Measurements from ENCODE around the gene SCP2D1. TPM values are rescaled to one million over a fixed set of nuclear protein-coding genes. Genes with fewer than 3 reads are reported as not detected.

SCP2D1 gene
- total RNA-seq, result not detected
- total RNA-seq (2013), result not detected

- DNase-seq (no peak), ATAC-seq (no peak)
- no peaks in the 10 kb centered on the region for H3K9me3 Mint-ChIP-seq
- intact Hi-C loops (cut with micrococcal nuclease), result no loop called here
- Histone ChIP-seq H3K4me1 (ENCODE audit: control insufficient read depth, insufficient read depth, low read length) (no peaks in the 10 kb centered on the region), H3K27me3 (ENCODE audit: control insufficient read depth, insufficient read depth, low read length) (no peaks in the 10 kb centered on the region), H3K9me3 (ENCODE audit: control insufficient read depth, insufficient read depth, low read length) (no peaks in the 10 kb centered on the region), H3K36me3 (ENCODE audit: control insufficient read depth, insufficient read depth, low read length) (no peaks in the 10 kb centered on the region), H3K27ac (ENCODE audit: low read length) (no peak within 1 kb of the TSS), H3K4me3 (ENCODE audit: low read length) (no peak within 1 kb of the TSS)
- H3K4me3 Mint-ChIP-seq, result no peak within 1 kb of the TSS
- H3K27ac Mint-ChIP-seq, result no peak within 1 kb of the TSS
- no peaks in the 10 kb centered on the region for H3K4me1 Mint-ChIP-seq
- no peak for TF ChIP-seq CTCF (IDR thresholded peaks at IDR 0.05)
- peaks cover 2 to 17% of the 10 kb centered on the region in 2 donors for H3K27me3 Mint-ChIP-seq (ENCODE audit: low read depth in 2 of 2)
- H3K36me3 Mint-ChIP-seq, result no peaks in the 10 kb centered on the region
- 79% methylated on average over 3 of the region's 3 CpGs for WGBS (ENCODE audit: insufficient coverage)
Measured at GRCh38 chr20:18813483-18813882, at the start of gene SCP2D1. Gene SCP2D1, plus strand, starts transcription at chr20:18813783. Its CDS starts 33 bp downstream, at chr20:18813816.

- H3K4me3 Mint-ChIP-seq, result no peak overlapping the region
- no peaks in the 10 kb centered on the region for H3K4me1 Mint-ChIP-seq
- H3K36me3 Mint-ChIP-seq, result no peaks in the 10 kb centered on the region
- DNase-seq (no peak), ATAC-seq (no peak)
- H3K27me3 Mint-ChIP-seq (ENCODE audit: low read depth in 2 of 2), result peaks cover 13 to 20% of the 10 kb centered on the region in 2 donors
- Histone ChIP-seq H3K4me3 (ENCODE audit: low read length) (no peak overlapping the region), H3K27me3 (ENCODE audit: control insufficient read depth, insufficient read depth, low read length) (no peaks in the 10 kb centered on the region), H3K36me3 (ENCODE audit: control insufficient read depth, insufficient read depth, low read length) (no peaks in the 10 kb centered on the region), H3K27ac (ENCODE audit: low read length) (no peak overlapping the region), H3K9me3 (ENCODE audit: control insufficient read depth, insufficient read depth, low read length) (no peaks in the 10 kb centered on the region), H3K4me1 (ENCODE audit: control insufficient read depth, insufficient read depth, low read length) (no peaks in the 10 kb centered on the region)
- H3K9me3 Mint-ChIP-seq, result no peaks in the 10 kb centered on the region
- no peak overlapping the region for H3K27ac Mint-ChIP-seq
- TF ChIP-seq CTCF (IDR thresholded peaks at IDR 0.05), result no peak
- intact Hi-C loops (cut with micrococcal nuclease), result no loop called here
- 56% methylated on average over 5 of the region's 5 CpGs for WGBS (ENCODE audit: insufficient coverage)
Measured at GRCh38 chr20:18767676-18768075, 45.9 kb upstream of the SCP2D1 start.

GRCh38 chr20:18773566-18773965, 40.0 kb upstream of the SCP2D1 start:
- no peaks in the 10 kb centered on the region for H3K9me3 Mint-ChIP-seq
- no peaks in the 10 kb centered on the region for H3K9me3 ChIP-seq (ENCODE audit: control insufficient read depth, insufficient read depth, low read length)
- no peaks in the 10 kb centered on the region for H3K4me1 Mint-ChIP-seq
- H3K4me1 ChIP-seq (ENCODE audit: control insufficient read depth, insufficient read depth, low read length), result no peaks in the 10 kb centered on the region
- H3K27me3 Mint-ChIP-seq (ENCODE audit: low read depth in 2 of 2), result peaks cover 25 to 40% of the 10 kb centered on the region in 2 donors
- WGBS (ENCODE audit: insufficient coverage), result 100% methylated on average over 1 of the region's 1 CpG
- no peak overlapping the region for H3K27ac ChIP-seq (ENCODE audit: low read length)
- H3K4me3 ChIP-seq (ENCODE audit: low read length), result no peak overlapping the region
- ATAC-seq (no peak), DNase-seq (no peak)
- H3K36me3 Mint-ChIP-seq, result no peaks in the 10 kb centered on the region
- no peaks in the 10 kb centered on the region for H3K27me3 ChIP-seq (ENCODE audit: control insufficient read depth, insufficient read depth, low read length)
- intact Hi-C loops (cut with micrococcal nuclease), result no loop called here
- TF ChIP-seq CTCF (IDR thresholded peaks at IDR 0.05), result no peak
- H3K27ac Mint-ChIP-seq, result no peak overlapping the region
- no peaks in the 10 kb centered on the region for H3K36me3 ChIP-seq (ENCODE audit: control insufficient read depth, insufficient read depth, low read length)
- no peak overlapping the region for H3K4me3 Mint-ChIP-seq

- ATAC-seq, result no peak
- Histone ChIP-seq H3K4me3 (ENCODE audit: low read length) (no peak overlapping the region), H3K9me3 (ENCODE audit: control insufficient read depth, insufficient read depth, low read length) (no peaks in the 10 kb centered on the region), H3K27me3 (ENCODE audit: control insufficient read depth, insufficient read depth, low read length) (no peaks in the 10 kb centered on the region), H3K4me1 (ENCODE audit: control insufficient read depth, insufficient read depth, low read length) (no peaks in the 10 kb centered on the region), H3K36me3 (ENCODE audit: control insufficient read depth, insufficient read depth, low read length) (no peaks in the 10 kb centered on the region), H3K27ac (ENCODE audit: low read length) (no peak overlapping the region)
- Mint-ChIP-seq H3K27me3 (ENCODE audit: low read depth in 2 of 2) (peaks cover 25 to 40% of the 10 kb centered on the region in 2 donors), H3K27ac (no peak overlapping the region), H3K9me3 (no peaks in the 10 kb centered on the region), H3K4me1 (no peaks in the 10 kb centered on the region), H3K4me3 (no peak overlapping the region), H3K36me3 (no peaks in the 10 kb centered on the region)
- DNase-seq, result no peak
- intact Hi-C loops (cut with micrococcal nuclease), result no loop called here
- 88% methylated on average over 2 of the region's 2 CpGs for WGBS (ENCODE audit: insufficient coverage)
- TF ChIP-seq CTCF (IDR thresholded peaks at IDR 0.05), result no peak
Measured at GRCh38 chr20:18774207-18774606, 39.4 kb upstream of the SCP2D1 start.
